NCI-H146 treated with DMSO at 0.1 percent for 48 hours (cell line): ENCODE data around the gene RUNX2.

Source experiments
- DNase-seq: peaks from one replicate; lab custom pipeline; 2025; ENCODE audit not compliant: unreplicated experiment; lab: John Stamatoyannopoulos, UW

Gene RUNX2

GRCh38 chr6:45609141-45609638, 281.1 kb downstream of the RUNX2 start:
- no peak for DNase-seq

- DNase-seq: no peak
Measured at GRCh38 chr6:45610374-45610773, 282.2 kb downstream of the RUNX2 start.

- no peak for DNase-seq
Measured at GRCh38 chr6:45610832-45611231, 282.7 kb downstream of the RUNX2 start.

GRCh38 chr6:45611491-45611890, 283.4 kb downstream of the RUNX2 start:
- no peak for DNase-seq

GRCh38 chr6:45613656-45614055, 285.5 kb downstream of the RUNX2 start:
- no peak for DNase-seq

GRCh38 chr6:45614488-45615285, 286.6 kb downstream of the RUNX2 start:
- no peak for DNase-seq

- no peak for DNase-seq
Measured at GRCh38 chr6:45616209-45616608, 288.1 kb downstream of the RUNX2 start.

GRCh38 chr6:45617441-45617840, 289.3 kb downstream of the RUNX2 start:
- DNase-seq: no peak

- no peak for DNase-seq
Measured at GRCh38 chr6:45618259-45618658, 290.1 kb downstream of the RUNX2 start.

GRCh38 chr6:45619211-45619760, 291.2 kb downstream of the RUNX2 start:
- DNase-seq: no peak

GRCh38 chr6:45619994-45620471, 291.9 kb downstream of the RUNX2 start:
- DNase-seq: no peak

GRCh38 chr6:45624228-45624627, 296.1 kb downstream of the RUNX2 start:
- DNase-seq: no peak

GRCh38 chr6:45625191-45625664, 297.1 kb downstream of the RUNX2 start:
- DNase-seq: no peak

- DNase-seq: no peak
Measured at GRCh38 chr6:45626087-45626891, 298.2 kb downstream of the RUNX2 start.

- no peak for DNase-seq
Measured at GRCh38 chr6:45630314-45630713, 302.2 kb downstream of the RUNX2 start.

GRCh38 chr6:45630801-45631200, 302.7 kb downstream of the RUNX2 start:
- no peak for DNase-seq

- DNase-seq: no peak
Measured at GRCh38 chr6:45631396-45631795, 303.3 kb downstream of the RUNX2 start.

GRCh38 chr6:45633272-45633908, 305.3 kb downstream of the RUNX2 start:
- DNase-seq: no peak

- no peak for DNase-seq
Measured at GRCh38 chr6:45634231-45634630, 306.1 kb downstream of the RUNX2 start.

GRCh38 chr6:45635284-45635867, 307.2 kb downstream of the RUNX2 start:
- DNase-seq: no peak

- no peak for DNase-seq
Measured at GRCh38 chr6:45637056-45637455, 308.9 kb downstream of the RUNX2 start.
